Measurements from ENCODE around the gene CNEP1R1. TPM values are rescaled to one million over a fixed set of nuclear protein-coding genes. Genes with fewer than 3 reads are reported as not detected.

The CNEP1R1 gene
- total and polyA plus RNA-seq, 2 experiments from 2014 or later: 13.8 to 30.3 TPM

DNA sequence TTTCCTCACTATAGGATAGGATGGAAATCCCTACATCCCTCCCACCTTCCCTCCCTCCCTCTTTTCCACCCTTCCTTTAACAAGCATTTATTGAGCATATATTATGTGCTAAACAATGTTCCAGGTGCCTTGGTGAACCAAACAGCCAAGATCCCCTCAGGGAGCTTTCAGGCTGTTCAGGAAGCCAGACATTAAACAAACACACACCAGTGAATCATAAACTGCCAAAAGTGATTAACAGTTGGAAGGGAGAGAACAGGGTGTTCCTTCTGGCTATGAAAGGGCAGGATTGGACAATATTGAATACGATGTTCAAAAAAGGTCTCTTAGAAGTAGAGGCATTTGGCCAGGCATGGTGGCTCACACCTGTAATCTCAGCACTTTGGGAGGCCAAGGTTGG, 22.8 kb upstream of the CNEP1R1 start:
- no peaks in the 10 kb centered on the region for H3K79me2 ChIP-seq (replicated peaks; ENCODE audit: insufficient read depth)
- H3K27me3 ChIP-seq (ENCODE audit: insufficient read depth): no peaks in the 10 kb centered on the region
- no peak for TF ChIP-seq EZH2phosphoT487 (IDR thresholded peaks at IDR 0.05; ENCODE audit: unreplicated experiment)
- no peaks in the 10 kb centered on the region for H3F3A ChIP-seq (replicated peaks; ENCODE audit: low read depth)
- H4K20me1 ChIP-seq (replicated peaks; ENCODE audit: insufficient read depth): no peaks in the 10 kb centered on the region
- H3K4me3 ChIP-seq: no peak overlapping the region
- no peak overlapping the region for H3K27ac ChIP-seq (ENCODE audit: low read depth)
- no peaks in the 10 kb centered on the region for H3K9me2 ChIP-seq (ENCODE audit: insufficient read depth)
- peaks cover 5% of the 10 kb centered on the region for H3K27me3 Mint-ChIP-seq (ENCODE audit: insufficient read depth, low read depth, poor library complexity)
- no peak overlapping the region for H3K4me2 ChIP-seq
- no peaks in the 10 kb centered on the region for H3K36me3 ChIP-seq (ENCODE audit: insufficient read depth)
- H3K36me3 Mint-ChIP-seq (ENCODE audit: low read depth): no peaks in the 10 kb centered on the region
- ATAC-seq (no peak), DNase-seq (ENCODE audit: low spot score) (no peak)
- no peaks in the 10 kb centered on the region for H3K9me3 Mint-ChIP-seq
- H3K27ac Mint-ChIP-seq: no peak overlapping the region
- H2AFZ ChIP-seq: no peak overlapping the region
- H3K4me1 ChIP-seq (ENCODE audit: insufficient read depth): no peaks in the 10 kb centered on the region
- H3K4me3 Mint-ChIP-seq: no peak overlapping the region
- H3K4me1 Mint-ChIP-seq: no peaks in the 10 kb centered on the region

DNA sequence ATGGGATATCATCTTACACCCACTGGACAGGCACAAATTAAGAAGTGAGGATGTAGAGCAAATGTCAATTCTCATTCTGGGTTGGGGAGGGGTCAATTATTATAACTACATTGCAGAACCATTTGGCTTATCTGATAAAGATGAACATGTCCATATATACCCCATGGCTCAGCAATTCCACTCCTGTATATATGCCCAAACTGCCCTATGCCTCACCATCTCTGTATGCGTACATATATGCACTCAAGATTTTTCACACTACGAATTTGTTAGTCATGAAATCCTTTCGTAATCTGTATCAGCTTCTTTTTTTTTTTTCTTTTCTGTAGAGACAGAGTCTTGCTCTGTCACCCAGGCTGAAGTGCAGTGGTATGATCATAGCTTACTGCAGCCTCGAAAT, 20.8 kb upstream of the CNEP1R1 start:
- H3K4me3 ChIP-seq: no peak overlapping the region
- no peak overlapping the region for H2AFZ ChIP-seq
- H3K27ac ChIP-seq (ENCODE audit: low read depth): no peak overlapping the region
- no peaks in the 10 kb centered on the region for H3K79me2 ChIP-seq (replicated peaks; ENCODE audit: insufficient read depth)
- ATAC-seq (no peak), DNase-seq (ENCODE audit: low spot score) (no peak)
- H3K36me3 Mint-ChIP-seq (ENCODE audit: low read depth): peaks cover 11% of the 10 kb centered on the region
- no peaks in the 10 kb centered on the region for H3K4me1 ChIP-seq (ENCODE audit: insufficient read depth)
- H3K4me1 Mint-ChIP-seq: peaks cover 6% of the 10 kb centered on the region
- H3F3A ChIP-seq (replicated peaks; ENCODE audit: low read depth): no peaks in the 10 kb centered on the region
- no peaks in the 10 kb centered on the region for H4K20me1 ChIP-seq (replicated peaks; ENCODE audit: insufficient read depth)
- no peaks in the 10 kb centered on the region for H3K36me3 ChIP-seq (ENCODE audit: insufficient read depth)
- peaks cover 5% of the 10 kb centered on the region for H3K27me3 Mint-ChIP-seq (ENCODE audit: insufficient read depth, low read depth, poor library complexity)
- H3K27ac Mint-ChIP-seq: no peak overlapping the region
- H3K9me2 ChIP-seq (ENCODE audit: insufficient read depth): no peaks in the 10 kb centered on the region
- H3K4me2 ChIP-seq: no peak overlapping the region
- H3K27me3 ChIP-seq (ENCODE audit: insufficient read depth): no peaks in the 10 kb centered on the region
- H3K4me3 Mint-ChIP-seq: no peak overlapping the region
- peaks cover 14% of the 10 kb centered on the region for H3K9me3 Mint-ChIP-seq
- TF ChIP-seq EZH2phosphoT487 (IDR thresholded peaks at IDR 0.05; ENCODE audit: unreplicated experiment): no peak
- TF ChIP-seq STAT1 (IDR thresholded peaks at IDR 0.05; ENCODE audit: unreplicated experiment): no peak
- TF ChIP-seq POLR2AphosphoS5 (IDR thresholded peaks at IDR 0.05; ENCODE audit: low read depth): no peak
- TF ChIP-seq EZH2 (IDR thresholded peaks at IDR 0.05; ENCODE audit: low read depth, unreplicated experiment): no peak
- TF ChIP-seq, protein P1, sequence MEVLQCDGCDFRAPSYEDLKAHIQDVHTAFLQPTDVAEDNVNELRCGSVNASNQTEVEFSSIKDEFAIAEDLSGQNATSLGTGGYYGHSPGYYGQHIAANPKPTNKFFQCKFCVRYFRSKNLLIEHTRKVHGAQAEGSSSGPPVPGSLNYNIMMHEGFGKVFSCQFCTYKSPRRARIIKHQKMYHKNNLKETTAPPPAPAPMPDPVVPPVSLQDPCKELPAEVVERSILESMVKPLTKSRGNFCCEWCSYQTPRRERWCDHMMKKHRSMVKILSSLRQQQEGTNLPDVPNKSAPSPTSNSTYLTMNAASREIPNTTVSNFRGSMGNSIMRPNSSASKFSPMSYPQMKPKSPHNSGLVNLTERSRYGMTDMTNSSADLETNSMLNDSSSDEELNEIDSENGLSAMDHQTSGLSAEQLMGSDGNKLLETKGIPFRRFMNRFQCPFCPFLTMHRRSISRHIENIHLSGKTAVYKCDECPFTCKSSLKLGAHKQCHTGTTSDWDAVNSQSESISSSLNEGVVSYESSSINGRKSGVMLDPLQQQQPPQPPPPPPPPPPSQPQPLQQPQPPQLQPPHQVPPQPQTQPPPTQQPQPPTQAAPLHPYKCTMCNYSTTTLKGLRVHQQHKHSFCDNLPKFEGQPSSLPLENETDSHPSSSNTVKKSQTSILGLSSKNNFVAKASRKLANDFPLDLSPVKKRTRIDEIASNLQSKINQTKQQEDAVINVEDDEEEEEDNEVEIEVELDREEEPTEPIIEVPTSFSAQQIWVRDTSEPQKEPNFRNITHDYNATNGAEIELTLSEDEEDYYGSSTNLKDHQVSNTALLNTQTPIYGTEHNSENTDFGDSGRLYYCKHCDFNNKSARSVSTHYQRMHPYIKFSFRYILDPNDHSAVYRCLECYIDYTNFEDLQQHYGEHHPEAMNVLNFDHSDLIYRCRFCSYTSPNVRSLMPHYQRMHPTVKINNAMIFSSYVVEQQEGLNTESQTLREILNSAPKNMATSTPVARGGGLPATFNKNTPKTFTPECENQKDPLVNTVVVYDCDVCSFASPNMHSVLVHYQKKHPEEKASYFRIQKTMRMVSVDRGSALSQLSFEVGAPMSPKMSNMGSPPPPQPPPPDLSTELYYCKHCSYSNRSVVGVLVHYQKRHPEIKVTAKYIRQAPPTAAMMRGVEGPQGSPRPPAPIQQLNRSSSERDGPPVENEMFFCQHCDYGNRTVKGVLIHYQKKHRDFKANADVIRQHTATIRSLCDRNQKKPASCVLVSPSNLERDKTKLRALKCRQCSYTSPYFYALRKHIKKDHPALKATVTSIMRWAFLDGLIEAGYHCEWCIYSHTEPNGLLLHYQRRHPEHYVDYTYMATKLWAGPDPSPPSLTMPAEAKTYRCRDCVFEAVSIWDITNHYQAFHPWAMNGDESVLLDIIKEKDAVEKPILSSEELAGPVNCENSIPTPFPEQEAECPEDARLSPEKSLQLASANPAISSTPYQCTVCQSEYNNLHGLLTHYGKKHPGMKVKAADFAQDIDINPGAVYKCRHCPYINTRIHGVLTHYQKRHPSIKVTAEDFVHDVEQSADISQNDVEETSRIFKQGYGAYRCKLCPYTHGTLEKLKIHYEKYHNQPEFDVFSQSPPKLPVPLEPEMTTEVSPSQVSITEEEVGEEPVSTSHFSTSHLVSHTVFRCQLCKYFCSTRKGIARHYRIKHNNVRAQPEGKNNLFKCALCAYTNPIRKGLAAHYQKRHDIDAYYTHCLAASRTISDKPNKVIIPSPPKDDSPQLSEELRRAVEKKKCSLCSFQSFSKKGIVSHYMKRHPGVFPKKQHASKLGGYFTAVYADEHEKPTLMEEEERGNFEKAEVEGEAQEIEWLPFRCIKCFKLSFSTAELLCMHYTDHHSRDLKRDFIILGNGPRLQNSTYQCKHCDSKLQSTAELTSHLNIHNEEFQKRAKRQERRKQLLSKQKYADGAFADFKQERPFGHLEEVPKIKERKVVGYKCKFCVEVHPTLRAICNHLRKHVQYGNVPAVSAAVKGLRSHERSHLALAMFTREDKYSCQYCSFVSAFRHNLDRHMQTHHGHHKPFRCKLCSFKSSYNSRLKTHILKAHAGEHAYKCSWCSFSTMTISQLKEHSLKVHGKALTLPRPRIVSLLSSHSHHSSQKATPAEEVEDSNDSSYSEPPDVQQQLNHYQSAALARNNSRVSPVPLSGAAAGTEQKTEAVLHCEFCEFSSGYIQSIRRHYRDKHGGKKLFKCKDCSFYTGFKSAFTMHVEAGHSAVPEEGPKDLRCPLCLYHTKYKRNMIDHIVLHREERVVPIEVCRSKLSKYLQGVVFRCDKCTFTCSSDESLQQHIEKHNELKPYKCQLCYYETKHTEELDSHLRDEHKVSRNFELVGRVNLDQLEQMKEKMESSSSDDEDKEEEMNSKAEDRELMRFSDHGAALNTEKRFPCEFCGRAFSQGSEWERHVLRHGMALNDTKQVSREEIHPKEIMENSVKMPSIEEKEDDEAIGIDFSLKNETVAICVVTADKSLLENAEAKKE (CRISPR knock-in tag; IDR thresholded peaks at IDR 0.05): no peak
- TF ChIP-seq, protein P2, sequence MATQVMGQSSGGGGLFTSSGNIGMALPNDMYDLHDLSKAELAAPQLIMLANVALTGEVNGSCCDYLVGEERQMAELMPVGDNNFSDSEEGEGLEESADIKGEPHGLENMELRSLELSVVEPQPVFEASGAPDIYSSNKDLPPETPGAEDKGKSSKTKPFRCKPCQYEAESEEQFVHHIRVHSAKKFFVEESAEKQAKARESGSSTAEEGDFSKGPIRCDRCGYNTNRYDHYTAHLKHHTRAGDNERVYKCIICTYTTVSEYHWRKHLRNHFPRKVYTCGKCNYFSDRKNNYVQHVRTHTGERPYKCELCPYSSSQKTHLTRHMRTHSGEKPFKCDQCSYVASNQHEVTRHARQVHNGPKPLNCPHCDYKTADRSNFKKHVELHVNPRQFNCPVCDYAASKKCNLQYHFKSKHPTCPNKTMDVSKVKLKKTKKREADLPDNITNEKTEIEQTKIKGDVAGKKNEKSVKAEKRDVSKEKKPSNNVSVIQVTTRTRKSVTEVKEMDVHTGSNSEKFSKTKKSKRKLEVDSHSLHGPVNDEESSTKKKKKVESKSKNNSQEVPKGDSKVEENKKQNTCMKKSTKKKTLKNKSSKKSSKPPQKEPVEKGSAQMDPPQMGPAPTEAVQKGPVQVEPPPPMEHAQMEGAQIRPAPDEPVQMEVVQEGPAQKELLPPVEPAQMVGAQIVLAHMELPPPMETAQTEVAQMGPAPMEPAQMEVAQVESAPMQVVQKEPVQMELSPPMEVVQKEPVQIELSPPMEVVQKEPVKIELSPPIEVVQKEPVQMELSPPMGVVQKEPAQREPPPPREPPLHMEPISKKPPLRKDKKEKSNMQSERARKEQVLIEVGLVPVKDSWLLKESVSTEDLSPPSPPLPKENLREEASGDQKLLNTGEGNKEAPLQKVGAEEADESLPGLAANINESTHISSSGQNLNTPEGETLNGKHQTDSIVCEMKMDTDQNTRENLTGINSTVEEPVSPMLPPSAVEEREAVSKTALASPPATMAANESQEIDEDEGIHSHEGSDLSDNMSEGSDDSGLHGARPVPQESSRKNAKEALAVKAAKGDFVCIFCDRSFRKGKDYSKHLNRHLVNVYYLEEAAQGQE (IDR thresholded peaks at IDR 0.05; ENCODE audit: unreplicated experiment): no peak
- TF ChIP-seq, protein P3, sequence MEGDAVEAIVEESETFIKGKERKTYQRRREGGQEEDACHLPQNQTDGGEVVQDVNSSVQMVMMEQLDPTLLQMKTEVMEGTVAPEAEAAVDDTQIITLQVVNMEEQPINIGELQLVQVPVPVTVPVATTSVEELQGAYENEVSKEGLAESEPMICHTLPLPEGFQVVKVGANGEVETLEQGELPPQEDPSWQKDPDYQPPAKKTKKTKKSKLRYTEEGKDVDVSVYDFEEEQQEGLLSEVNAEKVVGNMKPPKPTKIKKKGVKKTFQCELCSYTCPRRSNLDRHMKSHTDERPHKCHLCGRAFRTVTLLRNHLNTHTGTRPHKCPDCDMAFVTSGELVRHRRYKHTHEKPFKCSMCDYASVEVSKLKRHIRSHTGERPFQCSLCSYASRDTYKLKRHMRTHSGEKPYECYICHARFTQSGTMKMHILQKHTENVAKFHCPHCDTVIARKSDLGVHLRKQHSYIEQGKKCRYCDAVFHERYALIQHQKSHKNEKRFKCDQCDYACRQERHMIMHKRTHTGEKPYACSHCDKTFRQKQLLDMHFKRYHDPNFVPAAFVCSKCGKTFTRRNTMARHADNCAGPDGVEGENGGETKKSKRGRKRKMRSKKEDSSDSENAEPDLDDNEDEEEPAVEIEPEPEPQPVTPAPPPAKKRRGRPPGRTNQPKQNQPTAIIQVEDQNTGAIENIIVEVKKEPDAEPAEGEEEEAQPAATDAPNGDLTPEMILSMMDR (conservative IDR thresholded peaks at IDR 0.05; ENCODE audit: low read depth in 2 of 2): no peak
- TF ChIP-seq, protein P4, sequence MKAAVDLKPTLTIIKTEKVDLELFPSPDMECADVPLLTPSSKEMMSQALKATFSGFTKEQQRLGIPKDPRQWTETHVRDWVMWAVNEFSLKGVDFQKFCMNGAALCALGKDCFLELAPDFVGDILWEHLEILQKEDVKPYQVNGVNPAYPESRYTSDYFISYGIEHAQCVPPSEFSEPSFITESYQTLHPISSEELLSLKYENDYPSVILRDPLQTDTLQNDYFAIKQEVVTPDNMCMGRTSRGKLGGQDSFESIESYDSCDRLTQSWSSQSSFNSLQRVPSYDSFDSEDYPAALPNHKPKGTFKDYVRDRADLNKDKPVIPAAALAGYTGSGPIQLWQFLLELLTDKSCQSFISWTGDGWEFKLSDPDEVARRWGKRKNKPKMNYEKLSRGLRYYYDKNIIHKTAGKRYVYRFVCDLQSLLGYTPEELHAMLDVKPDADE (IDR thresholded peaks at IDR 0.05): no peak
- no peak for TF ChIP-seq JUNB (IDR thresholded peaks at IDR 0.05; ENCODE audit: unreplicated experiment)
- TF ChIP-seq ZNF114 (CRISPR knock-in tag; IDR thresholded peaks at IDR 0.05): no peak
